Measurements from ENCODE around the gene MSL3B.
A peak's percentile ranks its signal among the peaks of the same experiment; 100 is the strongest.

Gene MSL3B

GRCh38 chr2:233854241-233854981, 13.8 kb downstream of the MSL3B start, which contains the start of gene HJURP:
TSS of gene HJURP (minus strand) at chr2:233854535. CDS start at chr2:233854500, 35 bp downstream.
- DNase-seq (ENCODE audit: low read depth) = peak; percentile 90
- peak within 1 kb of the TSS; percentile 95 for H3K4me3 ChIP-seq (ENCODE audit: low read depth, low read length)
- TF ChIP-seq CTCF (IDR thresholded peaks at IDR 0.05; ENCODE audit: low read depth, low read length, missing control alignments) = no peak
- in situ Hi-C loops (cut with HindIII; ENCODE audit: low sequenced_read_pairs) = no loop called here

- no peak for TF ChIP-seq CTCF (IDR thresholded peaks at IDR 0.05; ENCODE audit: low read depth, low read length, missing control alignments)
- in situ Hi-C loops (cut with HindIII; ENCODE audit: low sequenced_read_pairs) = no loop called here
- no peak for DNase-seq (ENCODE audit: low read depth)
- peak overlapping the region; percentile 95 for H3K4me3 ChIP-seq (ENCODE audit: low read depth, low read length)
These were observed 14.3 kb downstream of the MSL3B start for GRCh38 chr2:233853883-233854240.

- TF ChIP-seq CTCF (IDR thresholded peaks at IDR 0.05; ENCODE audit: low read depth, low read length, missing control alignments) = no peak
These were observed 14.8 kb downstream of the MSL3B start for GRCh38 chr2:233853353-233853752.

GRCh38 chr2:233852056-233852455, 16.1 kb downstream of the MSL3B start:
- in situ Hi-C loops (cut with HindIII; ENCODE audit: low sequenced_read_pairs) = no loop called here
- H3K4me3 ChIP-seq (ENCODE audit: low read depth, low read length) = no peak overlapping the region
- no peak for TF ChIP-seq CTCF (IDR thresholded peaks at IDR 0.05; ENCODE audit: low read depth, low read length, missing control alignments)

More at GRCh38 chr2:233853353-233853752, 14.8 kb downstream of the MSL3B start:
- in situ Hi-C loops (cut with HindIII; ENCODE audit: low sequenced_read_pairs) = no loop called here
- no peak for DNase-seq (ENCODE audit: low read depth)
- peak overlapping the region; percentile 95 for H3K4me3 ChIP-seq (ENCODE audit: low read depth, low read length)

GRCh38 chr2:233851169-233851568, 17.0 kb downstream of the MSL3B start:
- no peak overlapping the region for H3K4me3 ChIP-seq (ENCODE audit: low read depth, low read length)
- no peak for TF ChIP-seq CTCF (IDR thresholded peaks at IDR 0.05; ENCODE audit: low read depth, low read length, missing control alignments)
- no peak for DNase-seq (ENCODE audit: low read depth)
- in situ Hi-C loops (cut with HindIII; ENCODE audit: low sequenced_read_pairs) = no loop called here

More at GRCh38 chr2:233852056-233852455, 16.1 kb downstream of the MSL3B start:
- DNase-seq (ENCODE audit: low read depth) = no peak

GRCh38 chr2:233850745-233851144, 17.4 kb downstream of the MSL3B start:
- no peak overlapping the region for H3K4me3 ChIP-seq (ENCODE audit: low read depth, low read length)
- no peak for TF ChIP-seq CTCF (IDR thresholded peaks at IDR 0.05; ENCODE audit: low read depth, low read length, missing control alignments)
- in situ Hi-C loops (cut with HindIII; ENCODE audit: low sequenced_read_pairs) = no loop called here
- DNase-seq (ENCODE audit: low read depth) = no peak

Data from astrocyte of the cerebellum (primary cell).